CD4-positive, alpha-beta T cell treated with Interleukin-17A for 4 hours (primary cell): ENCODE results near the gene CMTM1.

Experiments
- DNase-seq: peaks from one replicate; pipeline ENCODE4 v3.0.0-alpha.2; 2020; ENCODE audit warnings: mixed read lengths

The CMTM1 gene, protein sequence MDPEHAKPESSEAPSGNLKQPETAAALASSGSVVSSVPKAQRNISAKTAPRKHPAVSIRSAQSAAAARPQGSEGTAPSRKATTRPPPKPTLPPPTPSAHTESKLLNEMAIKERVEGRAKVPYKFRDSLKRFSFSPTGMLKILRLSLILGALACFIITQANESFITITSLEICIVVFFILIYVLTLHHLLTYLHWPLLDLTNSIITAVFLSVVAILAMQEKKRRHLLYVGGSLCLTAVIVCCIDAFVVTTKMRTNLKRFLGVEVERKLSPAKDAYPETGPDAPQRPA

DNA sequence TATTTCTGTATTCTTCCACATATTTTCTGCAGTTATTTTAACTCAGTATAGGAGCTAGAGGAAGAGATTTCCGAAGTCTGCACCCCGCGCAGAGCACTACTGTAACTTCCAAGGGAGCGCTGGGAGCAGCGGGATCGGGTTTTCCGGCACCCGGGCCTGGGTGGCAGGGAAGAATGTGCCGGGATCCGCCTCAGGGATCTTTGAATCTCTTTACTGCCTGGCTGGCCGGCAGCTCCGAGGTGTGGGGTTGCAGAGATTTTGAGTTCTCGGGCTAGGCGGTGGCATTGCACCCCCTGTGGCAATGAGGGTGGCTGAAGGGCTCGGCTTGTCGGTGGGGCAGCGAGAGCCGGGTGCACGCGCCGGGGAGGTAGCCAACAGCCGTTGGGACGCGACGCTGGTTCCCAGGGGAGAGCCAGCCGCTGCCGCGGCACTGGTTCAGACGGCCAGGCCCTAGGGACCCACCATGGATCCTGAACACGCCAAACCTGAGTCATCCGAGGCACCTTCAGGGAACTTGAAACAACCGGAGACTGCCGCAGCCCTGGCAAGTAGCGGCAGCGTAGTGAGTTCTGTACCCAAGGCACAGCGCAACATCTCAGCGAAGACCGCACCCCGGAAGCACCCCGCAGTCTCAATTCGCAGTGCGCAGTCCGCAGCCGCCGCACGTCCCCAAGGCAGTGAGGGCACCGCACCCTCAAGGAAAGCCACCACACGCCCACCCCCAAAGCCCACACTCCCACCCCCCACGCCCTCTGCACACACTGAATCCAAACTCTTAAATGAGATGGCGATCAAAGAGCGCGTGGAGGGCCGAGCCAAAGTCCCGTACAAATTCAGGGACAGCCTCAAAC is at the start of gene CMTM1:
Gene CMTM1 (plus strand): TSS at position 389 of the 851 bp plus-strand sequence. CDS start 75 bp downstream, at position 464.
- no peak for DNase-seq

DNA sequence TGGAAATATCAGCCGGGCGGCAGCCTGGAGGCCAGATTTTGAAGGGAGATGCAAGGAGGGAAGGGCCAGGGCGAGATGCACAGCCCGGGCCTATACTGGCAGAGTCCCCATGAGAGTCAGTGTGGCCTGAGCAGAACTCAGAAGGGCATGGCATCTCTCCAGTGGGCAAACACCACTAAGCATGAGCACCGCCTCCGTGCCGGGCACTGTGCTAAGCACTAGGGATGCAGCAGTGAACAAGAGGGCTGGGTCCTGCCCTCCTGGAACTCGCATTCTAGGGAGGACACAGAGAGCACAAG is 49.8 kb upstream of the CMTM1 start:
- no peak for DNase-seq

DNA sequence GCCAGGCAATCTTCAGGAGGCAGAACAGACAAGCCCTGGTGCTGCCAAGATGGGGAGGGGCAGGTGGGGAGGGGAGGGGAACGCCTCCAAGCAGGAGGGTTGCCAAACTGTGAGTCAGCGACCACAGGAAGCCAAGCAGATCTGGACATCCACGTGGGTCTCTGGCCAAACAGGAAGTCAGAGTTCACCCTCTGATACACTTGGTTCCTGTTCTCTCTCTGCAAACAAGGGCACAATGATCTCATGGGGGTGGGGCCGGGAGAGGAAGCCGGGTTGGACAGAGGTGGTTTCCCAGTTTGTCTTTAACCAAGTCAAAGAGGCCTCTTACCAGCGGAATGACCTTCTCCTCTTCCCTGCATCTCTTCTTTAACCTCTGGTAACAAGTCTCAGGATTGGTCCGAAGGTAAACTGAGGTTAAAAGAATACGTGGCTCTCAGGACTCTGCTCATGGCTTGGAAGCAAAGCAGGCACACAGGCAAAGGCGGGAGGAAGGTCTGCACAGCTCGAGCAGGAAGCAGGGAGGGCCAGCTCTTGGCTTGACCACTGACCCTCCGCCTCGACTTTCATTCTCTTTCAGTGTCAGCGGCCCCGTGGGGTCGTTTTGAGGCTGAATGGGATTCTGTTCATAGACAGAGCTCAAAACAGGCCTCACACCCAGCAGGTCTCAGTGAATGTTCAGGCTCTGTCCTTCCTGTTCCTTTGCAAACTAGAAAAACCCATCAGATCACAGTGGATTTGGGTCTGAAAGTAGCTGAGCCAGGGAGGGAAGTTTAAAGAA is 49.2 kb upstream of the CMTM1 start:
- peak; percentile 92 for DNase-seq

DNA sequence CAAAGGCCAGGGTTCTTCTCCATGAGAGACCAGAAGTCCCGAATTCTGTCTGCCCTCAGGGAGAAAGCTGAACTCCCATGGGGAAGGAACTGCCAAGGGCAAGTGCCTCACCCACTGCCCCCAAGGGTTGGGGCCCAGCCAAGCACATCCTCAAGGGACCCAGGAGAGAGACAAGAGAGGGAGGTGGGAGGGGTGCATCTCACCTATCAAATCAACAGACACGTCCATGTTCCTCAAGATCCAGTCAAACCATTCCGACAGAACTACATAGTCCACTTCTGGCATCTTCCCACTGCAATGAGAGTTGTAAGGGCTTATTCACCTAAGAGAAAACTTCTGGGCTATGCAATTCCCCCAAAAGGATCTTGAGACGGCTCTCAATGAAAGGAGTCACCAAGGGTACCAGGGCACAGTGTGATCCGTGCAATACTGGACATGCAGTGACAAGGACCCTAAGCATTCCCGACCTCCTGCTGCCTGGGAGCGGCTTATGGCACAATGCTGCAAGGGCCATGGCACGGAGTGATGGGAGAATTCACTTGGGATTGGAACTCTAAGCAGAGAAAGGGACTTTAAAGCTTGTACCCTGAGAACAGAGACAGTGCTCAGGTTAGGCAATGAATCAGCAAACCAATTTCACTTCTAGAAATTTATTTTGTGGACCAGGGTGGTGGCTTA is 48.5 kb upstream of the CMTM1 start:
- no peak for DNase-seq

DNA sequence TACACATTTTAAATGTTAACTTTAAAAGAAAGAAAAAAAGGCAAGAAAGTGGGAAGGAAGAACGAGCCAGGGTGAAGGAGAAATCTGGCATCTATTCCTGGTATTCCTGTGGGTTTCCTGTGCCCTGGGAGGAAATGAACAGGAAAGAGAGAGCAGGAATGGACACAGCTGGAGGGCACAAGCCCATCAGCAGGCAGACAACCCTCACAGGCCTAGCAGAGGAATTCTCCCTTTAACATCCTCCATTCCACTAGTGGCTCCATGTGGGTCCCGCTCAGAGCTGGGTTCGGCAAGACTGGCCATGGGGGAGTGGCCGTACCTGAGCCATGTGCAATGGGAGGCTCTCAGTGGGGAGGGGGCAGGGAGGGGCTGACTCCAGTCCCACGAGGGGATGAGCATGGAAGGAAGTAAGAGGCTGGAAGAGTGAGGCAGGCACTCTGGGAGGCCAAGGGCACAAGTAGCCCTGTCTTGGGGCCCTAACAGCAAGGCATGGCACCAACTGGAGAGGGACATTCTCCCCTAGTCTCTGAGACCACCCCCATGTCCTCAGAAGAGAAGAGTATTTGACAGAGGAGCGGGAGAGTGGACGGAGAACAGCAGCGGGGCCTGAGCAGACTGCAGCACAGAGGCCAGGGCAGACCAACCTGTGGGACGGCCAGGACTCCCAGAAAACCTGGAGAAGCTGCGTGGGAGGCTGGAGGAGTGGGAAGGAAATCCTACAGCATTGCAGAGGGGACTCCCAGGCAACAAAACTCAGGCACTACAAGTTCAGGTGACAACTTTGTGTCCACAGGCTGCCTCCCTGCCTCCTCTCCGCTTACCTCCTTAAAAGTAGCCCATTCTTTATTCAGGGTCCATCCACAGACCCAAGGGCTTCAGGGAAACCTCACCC is 46.5 kb upstream of the CMTM1 start:
- no peak for DNase-seq

DNA sequence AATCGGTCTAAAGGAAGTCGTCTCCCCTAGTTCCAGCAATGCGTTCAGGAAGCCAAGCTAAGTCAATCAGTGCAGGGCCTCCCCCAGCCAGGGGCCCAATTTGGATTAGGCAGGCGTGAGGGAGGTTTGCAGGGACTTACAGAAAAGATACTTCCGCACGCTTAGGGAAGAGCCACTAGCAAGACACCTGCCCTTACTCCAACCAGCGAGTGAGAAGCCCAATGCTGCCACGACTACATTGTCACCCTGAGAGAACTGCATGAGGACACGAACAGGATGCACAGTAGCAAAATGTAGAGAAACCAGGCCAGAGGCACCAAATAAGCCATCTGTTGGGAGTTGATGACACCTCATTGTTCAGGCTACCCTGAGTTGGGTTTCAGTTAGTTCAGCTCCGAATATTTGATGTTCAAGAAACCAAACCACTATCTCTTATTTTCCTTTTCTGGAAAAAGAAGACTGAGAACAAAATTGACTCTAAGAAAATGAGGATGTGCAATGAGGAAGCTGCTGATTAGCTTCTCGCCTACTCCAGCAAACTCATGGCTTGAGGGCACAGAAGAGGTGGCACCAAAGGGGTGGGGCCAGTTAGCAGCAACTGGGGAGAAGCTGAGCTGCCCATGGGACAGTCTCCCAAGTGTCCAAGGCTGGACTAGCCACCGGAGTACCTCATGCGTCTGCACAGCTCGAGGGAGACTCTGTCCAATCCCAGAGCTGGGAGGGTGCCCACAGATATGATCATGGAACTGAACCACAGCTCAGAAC is 45.7 kb upstream of the CMTM1 start:
- peak; percentile 28 for DNase-seq

DNA sequence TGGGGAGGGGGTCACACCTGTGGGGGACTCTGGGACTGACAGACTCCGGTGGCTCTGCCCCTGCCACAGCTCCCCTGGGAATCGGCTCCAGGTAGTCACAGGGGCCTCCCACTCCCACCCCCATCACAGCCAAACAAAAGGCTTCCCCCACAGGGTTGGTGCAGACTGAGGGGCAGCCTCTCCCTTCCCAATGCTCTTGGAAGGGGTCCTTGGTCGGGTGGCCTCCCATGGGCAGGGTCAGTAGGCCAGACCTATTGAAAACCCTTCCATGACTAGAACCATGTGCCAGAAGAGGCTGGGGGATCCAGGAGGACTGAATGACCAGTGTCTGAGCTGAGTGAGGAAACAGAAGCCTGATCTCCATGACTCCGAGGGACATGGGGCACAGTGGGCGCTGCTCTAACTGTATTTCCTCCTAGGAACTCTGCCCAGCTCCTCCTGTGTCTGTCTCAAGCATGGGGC is 45.0 kb upstream of the CMTM1 start:
- no peak for DNase-seq

DNA sequence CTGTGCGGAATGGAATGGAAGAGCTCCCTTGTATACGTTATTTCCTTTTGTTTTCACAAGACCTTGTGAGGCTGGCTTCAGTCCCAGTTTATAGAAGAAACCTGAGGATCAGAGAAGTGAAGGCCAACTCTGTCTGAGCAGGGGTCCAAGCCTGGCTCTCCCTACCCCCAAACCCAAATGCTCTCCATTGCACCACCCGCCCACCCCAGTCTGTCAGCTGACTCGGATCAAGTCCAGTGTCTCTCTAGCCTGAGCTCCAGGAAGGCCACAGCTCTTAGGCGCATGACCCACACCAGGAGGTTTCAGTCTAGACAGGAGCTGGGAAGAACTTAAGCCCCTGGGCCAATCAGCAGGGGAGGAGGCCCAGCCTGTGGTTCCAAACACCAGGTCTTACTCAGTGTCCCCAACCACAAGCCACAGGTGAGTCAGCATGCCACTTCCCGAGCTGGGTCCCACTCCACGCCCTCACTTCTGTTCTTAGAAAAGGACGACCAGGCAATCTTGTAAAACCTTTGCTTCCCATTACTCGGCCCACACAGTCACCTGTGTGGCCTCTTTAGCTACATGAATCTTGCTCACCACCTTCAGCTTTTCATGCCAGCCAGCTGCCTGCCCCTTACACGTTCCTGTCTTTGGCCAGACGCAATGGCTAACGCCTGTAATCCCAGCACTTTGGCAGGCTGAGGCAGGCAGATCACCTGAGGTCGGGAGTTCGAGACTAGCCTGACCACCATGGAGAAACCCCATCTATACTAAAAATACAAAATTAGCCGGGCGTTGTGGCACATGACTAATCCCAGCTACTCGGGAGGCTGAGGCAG is 44.1 kb upstream of the CMTM1 start:
- DNase-seq = peak; percentile 93

DNA sequence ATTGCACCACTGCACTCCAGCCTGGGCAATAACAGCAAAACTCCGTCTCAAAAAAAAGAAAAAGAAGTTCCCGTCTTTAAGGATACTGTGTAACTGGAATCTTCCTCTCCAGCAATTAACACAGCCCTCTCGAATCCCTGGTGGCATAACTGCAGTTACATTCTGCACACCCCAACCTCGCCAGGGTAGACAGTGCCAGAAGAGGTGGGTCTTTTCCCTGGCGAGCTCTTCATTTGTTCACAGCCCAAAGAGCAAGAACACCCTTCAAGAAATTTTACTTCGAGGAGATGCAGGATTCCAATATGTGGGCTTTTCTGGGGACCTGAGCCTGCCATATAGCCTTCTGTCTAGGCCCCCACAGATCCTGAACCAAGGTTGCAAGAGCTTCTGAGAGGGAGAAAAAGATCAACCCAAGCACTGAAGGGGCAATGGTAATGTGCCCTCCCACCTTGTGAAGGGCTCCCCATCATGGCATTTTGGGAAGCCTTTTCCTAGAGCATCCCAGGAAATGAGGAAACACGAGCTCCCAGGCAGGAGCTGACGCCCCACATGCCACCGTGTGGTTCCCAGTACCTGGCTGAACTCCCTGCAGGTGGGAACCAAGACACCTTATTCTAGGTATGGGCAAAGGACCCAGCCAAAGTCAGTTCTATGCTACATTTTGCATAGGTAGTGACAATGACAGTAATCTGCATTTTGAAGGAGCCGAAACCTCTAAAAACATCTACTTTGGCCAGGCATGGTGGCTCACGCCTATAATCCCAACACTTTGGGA is 43.2 kb upstream of the CMTM1 start:
- no peak for DNase-seq

DNA sequence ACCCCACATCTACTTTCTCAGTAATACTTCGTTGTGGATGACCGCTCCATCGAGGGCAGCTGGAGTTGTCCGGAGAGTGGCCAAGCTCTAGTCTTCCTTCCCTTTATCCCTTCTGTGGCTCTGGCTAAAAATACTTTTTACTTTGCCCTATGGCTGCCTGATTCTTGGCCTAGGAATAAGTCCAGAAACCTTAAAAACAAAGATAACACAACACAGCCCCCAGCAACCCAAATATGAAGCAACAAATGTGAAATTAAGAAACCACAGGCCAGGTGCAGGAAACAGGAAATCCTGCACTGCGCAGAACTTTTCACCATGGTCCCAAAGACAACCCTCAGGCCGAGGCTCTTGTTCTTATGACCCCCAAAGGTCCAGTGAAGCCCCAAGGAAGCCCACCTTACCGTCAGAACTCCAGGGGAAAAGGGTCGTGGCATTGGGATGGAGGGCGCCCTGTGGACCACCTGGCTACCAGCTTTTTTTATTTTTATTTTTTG is 42.3 kb upstream of the CMTM1 start:
- peak; percentile 63 for DNase-seq

DNA sequence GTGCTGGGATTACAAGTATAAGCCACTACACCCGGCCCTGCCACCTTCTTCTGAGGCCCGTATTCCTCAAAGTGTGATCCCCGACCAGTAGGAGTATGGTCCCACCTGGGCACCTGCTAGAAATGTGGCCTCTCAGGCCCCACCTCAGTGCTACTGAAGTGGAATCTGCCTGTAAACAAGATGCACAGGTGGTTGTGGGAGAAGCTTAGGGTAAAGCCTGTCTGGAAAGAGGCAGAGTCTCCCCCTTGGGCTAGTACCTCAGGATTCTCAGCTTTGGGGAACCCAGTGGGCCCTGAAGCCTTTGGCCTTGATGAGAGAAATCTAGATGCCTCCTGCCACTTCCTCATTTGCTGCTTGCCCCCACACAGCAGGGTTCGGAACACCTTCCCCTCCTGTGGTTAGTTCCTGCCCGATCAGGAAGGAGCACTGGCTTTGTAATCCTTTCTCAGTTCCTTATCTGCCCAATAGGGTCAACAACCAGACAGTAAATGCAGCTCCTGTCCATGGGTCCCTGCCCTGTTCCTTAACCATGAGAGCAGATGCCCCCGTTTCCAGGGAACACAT is 41.6 kb upstream of the CMTM1 start:
- DNase-seq = peak; percentile 48

DNA sequence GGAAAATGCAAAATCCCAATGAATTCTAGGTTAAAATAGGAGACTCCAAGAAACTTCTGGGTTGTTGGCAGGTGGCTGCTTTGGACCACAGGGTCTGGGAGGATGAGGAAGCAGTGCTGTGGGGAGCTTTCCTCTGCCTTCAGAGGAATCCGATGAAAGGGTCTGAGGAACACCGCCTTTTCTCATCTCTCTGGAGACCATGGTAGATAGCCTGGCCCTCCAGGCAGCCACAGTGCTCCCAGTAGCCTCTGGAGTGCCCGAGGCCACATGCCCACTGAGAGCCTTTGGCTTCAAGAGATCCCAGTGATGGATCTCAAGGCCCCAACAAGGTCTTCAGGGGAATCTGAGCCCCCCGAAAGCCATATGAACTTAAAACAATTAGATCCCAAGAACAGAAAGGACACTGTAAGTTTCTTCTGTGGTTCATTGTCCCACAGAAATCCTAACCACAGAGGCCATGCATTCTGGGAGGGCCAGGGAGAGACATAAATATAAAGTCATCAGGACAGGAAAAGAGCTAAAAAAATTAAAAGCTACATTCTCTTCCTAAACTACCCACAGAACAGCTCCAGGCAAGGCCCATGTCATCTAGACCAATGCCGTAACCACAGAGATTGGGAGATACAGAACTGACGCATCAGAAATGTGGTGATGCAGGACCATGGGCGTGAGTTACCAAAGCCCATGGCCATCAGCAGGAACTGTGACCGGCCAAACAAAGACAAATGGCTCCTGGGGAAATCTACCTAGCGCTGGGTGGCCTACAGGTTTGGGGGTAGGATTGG is 40.7 kb upstream of the CMTM1 start:
- no peak for DNase-seq

DNA sequence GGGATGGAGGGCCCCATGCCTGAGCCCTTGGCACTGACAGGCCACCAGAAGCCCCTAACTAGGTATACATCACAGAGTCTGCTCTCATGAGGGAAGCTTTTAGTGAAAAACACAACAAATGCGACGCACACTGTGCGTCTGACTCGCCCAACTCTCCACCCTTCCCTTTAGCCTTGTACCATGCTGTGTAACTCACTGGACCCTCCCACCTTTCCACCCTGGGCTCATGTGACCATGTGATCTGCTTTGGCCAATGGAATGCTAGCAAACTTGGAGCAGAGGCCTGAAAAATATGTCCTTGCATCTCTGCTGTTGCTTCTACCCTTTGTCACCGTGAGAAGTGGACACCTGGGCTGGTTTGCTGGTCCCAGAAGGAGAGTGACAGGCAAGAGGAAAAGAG is 37.9 kb upstream of the CMTM1 start:
- no peak for DNase-seq

DNA sequence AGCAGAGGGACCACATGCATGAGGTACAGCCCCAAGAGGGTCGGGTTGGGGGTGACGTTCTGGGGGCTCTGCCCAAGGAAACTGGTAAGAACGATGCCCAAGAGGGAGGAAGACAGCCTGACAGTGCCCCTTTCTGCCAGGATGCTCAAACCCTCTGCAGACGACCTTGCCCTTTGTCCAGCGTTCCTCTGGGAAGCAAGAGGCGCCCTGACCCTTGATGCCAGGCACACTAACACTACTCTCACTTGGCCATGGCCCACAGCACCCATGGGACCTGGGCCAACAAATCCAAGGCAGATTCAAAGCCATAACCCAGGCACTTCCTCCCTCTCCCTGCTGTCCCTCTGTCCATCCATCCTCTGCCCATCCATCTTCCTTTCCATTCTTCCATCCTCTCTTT is 36.8 kb upstream of the CMTM1 start:
- no peak for DNase-seq

DNA sequence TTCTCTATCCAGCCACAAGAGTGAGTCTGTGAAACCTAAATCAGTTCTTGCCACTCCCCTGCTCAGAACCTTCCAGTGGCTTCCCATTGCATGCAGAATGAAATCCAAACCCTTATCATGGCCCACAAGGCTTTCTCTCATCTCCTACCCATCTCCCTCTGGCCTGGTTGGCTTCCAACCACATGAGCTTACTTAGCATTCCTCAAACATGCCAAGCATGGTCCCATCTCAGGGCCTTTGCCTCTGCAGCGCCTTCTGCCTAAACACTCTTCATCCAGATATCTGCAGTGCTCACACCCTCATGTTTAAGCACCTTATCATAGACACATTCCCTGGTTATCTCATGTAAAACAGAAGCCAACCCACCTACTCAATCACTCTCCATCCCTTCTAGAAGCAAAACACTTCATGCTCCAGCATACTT is 31.9 kb upstream of the CMTM1 start:
- DNase-seq = no peak

DNA sequence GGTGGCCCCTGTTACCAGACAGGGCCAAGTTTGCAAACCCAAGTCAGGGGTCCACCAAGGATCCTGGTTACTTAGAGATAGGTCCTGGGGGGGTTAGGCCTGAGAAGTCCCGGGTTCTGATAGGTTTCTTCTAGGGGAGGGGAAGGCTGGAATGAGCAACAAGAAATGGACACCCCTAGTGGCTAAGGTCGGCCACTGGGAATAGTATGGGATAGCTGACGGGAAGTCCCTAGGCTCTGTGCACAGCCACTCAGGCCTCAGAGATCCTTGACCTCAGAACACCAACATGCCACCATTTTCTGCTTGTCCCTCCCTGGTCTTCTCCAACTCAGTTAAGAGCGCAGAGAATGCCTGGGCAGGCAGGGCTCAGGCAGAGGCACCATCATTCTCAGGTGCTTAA is 29.7 kb upstream of the CMTM1 start:
- no peak for DNase-seq

DNA sequence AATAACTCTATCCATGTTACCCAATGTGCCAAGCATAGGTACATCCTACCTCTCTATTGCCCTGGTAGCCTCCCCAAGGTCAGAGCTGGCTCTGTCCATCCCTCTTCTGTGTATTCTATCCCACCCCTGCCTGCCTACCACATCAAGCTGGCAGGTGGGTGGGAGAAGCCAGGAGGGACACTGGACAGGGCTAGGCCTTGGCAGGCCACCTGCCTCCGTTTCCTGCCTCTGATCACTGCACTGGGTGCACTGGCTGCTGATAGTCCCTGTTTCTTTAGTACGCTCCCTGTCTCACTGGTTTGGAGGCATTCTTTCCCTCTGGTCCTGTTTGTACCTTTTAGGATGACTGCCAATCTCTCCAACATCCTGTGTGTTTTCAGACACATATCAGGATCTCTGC is 29.0 kb upstream of the CMTM1 start:
- no peak for DNase-seq

DNA sequence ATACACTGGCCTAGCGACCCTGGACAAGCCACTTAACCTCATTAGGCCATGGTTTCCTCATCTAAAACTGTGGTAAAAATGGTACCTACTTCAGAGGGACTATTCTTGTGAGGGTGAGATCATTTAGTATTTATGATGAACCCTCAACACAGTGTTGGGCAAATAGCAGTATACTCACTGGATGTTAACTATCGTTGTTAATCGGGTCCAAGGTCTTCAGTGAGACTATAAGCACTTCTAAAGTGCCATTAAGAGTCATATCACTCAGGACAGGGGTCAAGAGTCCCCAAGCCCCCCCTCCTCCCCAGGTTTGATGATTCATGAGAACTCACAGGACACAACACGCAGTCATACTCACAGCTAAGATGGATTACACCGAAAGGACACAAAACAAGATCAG is 27.3 kb upstream of the CMTM1 start:
- DNase-seq = no peak
